SH-SY5Y (cell line): ENCODE results near the gene GTF3C1.

ENCODE experiments used
- GATA2 ChIP-seq: IDR thresholded peaks from 2 replicates; pipeline ENCODE4 v1.6.1; 2011; ENCODE audit warnings: mild to moderate bottlenecking, low read depth, low read length
- GATA3 ChIP-seq: IDR thresholded peaks from 2 replicates; pipeline ENCODE4 v1.6.1; 2011; ENCODE audit warnings: low read depth, mild to moderate bottlenecking, low read length, moderate library complexity

DNA sequence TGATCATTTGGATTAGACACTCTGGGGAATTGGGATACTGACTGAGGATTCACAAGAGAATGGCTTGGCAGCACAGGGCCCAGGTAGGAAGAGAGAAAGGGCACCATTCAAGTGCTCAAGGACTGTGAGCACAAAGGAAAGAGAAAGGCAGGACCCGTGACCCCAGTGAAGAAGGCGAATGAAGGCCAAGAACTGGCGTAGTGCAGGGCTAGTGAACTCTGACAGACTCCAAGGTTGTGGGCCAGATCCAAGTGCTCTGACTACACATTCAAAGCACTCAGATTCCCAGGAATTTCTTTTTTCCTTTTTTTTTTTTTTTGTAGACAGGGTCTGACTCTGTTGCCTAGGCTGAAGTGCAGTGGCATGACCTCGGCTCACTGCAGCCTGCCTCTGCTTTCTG lies 5.0 kb downstream of the GTF3C1 start:
- no peak for TF ChIP-seq GATA3
- TF ChIP-seq GATA2, result no peak
